ENCODE results near the gene SLC4A5.
"Not testable (repeated sequence)": the region's sequence is repeated elsewhere in the genome, so short reads cannot be mapped to it uniquely, and the experiment has no call there.

DNA sequence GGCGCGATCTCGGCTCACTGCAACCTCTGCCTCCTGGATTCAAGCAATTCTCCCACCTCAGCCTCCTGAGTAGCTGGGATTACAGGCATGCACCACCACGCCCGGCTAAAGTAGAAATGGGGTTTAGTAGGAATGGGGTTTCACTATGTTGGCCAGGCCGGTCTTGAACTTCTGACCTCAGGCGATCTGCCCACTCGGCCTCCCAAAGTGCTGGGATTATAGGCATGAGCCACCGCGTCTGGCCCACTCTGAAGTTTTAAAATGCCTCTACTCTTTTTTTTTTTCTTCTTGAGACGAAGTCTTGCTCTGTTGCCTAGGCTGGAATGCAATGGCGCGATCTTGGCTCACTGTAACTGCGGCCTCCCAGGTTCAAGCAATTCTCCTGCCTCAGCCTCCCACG is 156.5 kb downstream of the SLC4A5 start:
- TF ChIP-seq, protein P1, sequence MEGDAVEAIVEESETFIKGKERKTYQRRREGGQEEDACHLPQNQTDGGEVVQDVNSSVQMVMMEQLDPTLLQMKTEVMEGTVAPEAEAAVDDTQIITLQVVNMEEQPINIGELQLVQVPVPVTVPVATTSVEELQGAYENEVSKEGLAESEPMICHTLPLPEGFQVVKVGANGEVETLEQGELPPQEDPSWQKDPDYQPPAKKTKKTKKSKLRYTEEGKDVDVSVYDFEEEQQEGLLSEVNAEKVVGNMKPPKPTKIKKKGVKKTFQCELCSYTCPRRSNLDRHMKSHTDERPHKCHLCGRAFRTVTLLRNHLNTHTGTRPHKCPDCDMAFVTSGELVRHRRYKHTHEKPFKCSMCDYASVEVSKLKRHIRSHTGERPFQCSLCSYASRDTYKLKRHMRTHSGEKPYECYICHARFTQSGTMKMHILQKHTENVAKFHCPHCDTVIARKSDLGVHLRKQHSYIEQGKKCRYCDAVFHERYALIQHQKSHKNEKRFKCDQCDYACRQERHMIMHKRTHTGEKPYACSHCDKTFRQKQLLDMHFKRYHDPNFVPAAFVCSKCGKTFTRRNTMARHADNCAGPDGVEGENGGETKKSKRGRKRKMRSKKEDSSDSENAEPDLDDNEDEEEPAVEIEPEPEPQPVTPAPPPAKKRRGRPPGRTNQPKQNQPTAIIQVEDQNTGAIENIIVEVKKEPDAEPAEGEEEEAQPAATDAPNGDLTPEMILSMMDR (conservative IDR thresholded peaks at IDR 0.05), result not testable (repeated sequence)
- not testable (repeated sequence) for TF ChIP-seq ZFX (IDR thresholded peaks at IDR 0.05)
